GM23338 (cell line): Measurements from ENCODE around the gene IRF2BPL.

ENCODE experiments used
- CTCF ChIP-seq, 2 experiments: fragments of 200-600 bp in 1 of 2; sonication (generic) in 1 of 2; conservative IDR thresholded peaks; 2 replicates each; pipeline versions ENCODE4 v1.5.1 to v1.6.1; 2016 to 2017; ENCODE audit warnings: antibody characterized with exemption in 2 of 2, low read depth in 2 of 2, mild to moderate bottlenecking in 2 of 2, moderate library complexity in 1 of 2
- EZH2 ChIP-seq: fragments of 200-600 bp; sonication (generic); IDR thresholded peaks from one replicate; pipeline ENCODE4 v1.8.0; 2017; ENCODE audit warnings: antibody characterized with exemption, mild to moderate bottlenecking, low read depth; ENCODE audit not compliant: unreplicated experiment
- EZH2phosphoT487 ChIP-seq: fragments of 200-600 bp; sonication (generic); IDR thresholded peaks from one replicate; pipeline ENCODE4 v1.8.1; 2018; ENCODE audit warnings: antibody characterized with exemption; ENCODE audit not compliant: unreplicated experiment
- JUNB ChIP-seq: IDR thresholded peaks from one replicate; pipeline ENCODE4 v1.6.1; 2016; ENCODE audit warnings: antibody characterized with exemption; ENCODE audit not compliant: unreplicated experiment
- POLR2AphosphoS5 ChIP-seq: IDR thresholded peaks from 2 replicates; pipeline ENCODE4 v1.6.1; 2016; ENCODE audit warnings: antibody characterized with exemption, low read depth
- REST ChIP-seq: IDR thresholded peaks from one replicate; pipeline ENCODE4 v1.6.1; 2018; ENCODE audit warnings: antibody characterized with exemption; ENCODE audit not compliant: unreplicated experiment

- TF ChIP-seq CTCF (conservative IDR thresholded peaks at IDR 0.05; ENCODE audit: low read depth in 2 of 2) (no peak), POLR2AphosphoS5 (no peak), EZH2 (no peak), REST (no peak), JUNB (no peak), EZH2phosphoT487 (no peak)
These were observed 18.2 kb upstream of the IRF2BPL start for GRCh38 chr14:77046721-77047120.
